HCT116 (cell line): Measurements from ENCODE around the gene TIAM1. TPM values are rescaled to one million over a fixed set of nuclear protein-coding genes. Genes with fewer than 3 reads are reported as not detected.
A peak's percentile ranks its signal among the peaks of the same experiment; 100 is the strongest.

Experiments used
- ATAC-seq: fragments of 200-7000 bp; cut with Tn5 transposase; 2 replicates; pipeline ENCODE4 v1.9.1; 2020; ENCODE audit warnings: mild to moderate bottlenecking, moderate library complexity
- BruUV-seq: library from RNA; stranded (reverse); fragments of 400-500 nt; replicated peaks from 2 replicates; lab custom pipeline; 2021; lab: Mats Ljungman, UMichigan
- CTCF ChIA-PET: fragments of 300-600 bp; sonication (Branson Sonifier 250); formaldehyde crosslinking; loops from one replicate; lab custom pipeline; 2021; ENCODE audit warnings: antibody characterized with exemption; lab: Charles Lee
- POLR2A ChIA-PET: fragments of 300-600, 350-600 bp; sonication (Branson Sonifier 250); formaldehyde crosslinking; loops from one replicate; lab custom pipeline; 2021; ENCODE audit warnings: antibody characterized with exemption; lab: Charles Lee
- RAD21 ChIA-PET, 2 experiments: fragments of 300-600 bp; sonication (Branson Sonifier 250); formaldehyde crosslinking; loops; one replicate each; lab custom pipeline; 2023; ENCODE audit warnings: low total read pairs in 2 of 2; ENCODE audit not compliant: uncharacterized antibody in 2 of 2, unreplicated experiment in 2 of 2, low non-redundant PET in 1 of 2; lab: Charles Lee
- DNase-seq: peaks from one replicate; pipeline ENCODE4 v3.0.0-alpha.2; 2010; ENCODE audit warnings: low read depth, low spot score
- H2AFZ ChIP-seq: fragments of 200-600 bp; shearing (Covaris generic), sonication (generic); 2 replicates; pipeline ENCODE4 v1.6.1; 2017; ENCODE audit warnings: low read depth, mixed run types, mixed read lengths, antibody characterized with exemption, low read length; ENCODE audit not compliant: poor library complexity, severe bottlenecking
- H3K27ac ChIP-seq: 2 replicates; pipeline ENCODE4 v1.5.1; 2012; ENCODE audit warnings: low read depth, low read length
- H3K27me3 ChIP-seq: fragments of 200-600 bp; sonication (generic); 2 replicates; pipeline ENCODE4 v1.6.1; 2016; ENCODE audit warnings: mixed run types, low read length, mixed read lengths; ENCODE audit not compliant: insufficient read depth
- H3K36me3 ChIP-seq, 2 experiments: fragments of 200-500 bp in 1 of 2; fragments of 200-600 bp in 1 of 2; sonication (Bioruptor generic) in 1 of 2; sonication (generic) in 1 of 2; 2 replicates each; pipeline versions ENCODE4 v1.5.1 to v1.6.1; 2014 to 2016; ENCODE audit warnings: low read length in 2 of 2, inconsistent platforms in 1 of 2, mixed read lengths in 1 of 2, mixed run types in 1 of 2; ENCODE audit not compliant: insufficient read depth in 2 of 2, control insufficient read depth in 1 of 2
- H3K4me1 ChIP-seq, 2 experiments: fragments of 200-600 bp in 1 of 2; sonication (generic) in 1 of 2; 2 replicates each; pipeline versions ENCODE4 v1.5.1 to v1.6.1; 2012 to 2017; ENCODE audit warnings: low read length in 2 of 2, inconsistent platforms in 1 of 2, mild to moderate bottlenecking in 1 of 2, mixed read lengths in 1 of 2, mixed run types in 1 of 2, moderate library complexity in 1 of 2; ENCODE audit not compliant: insufficient read depth in 2 of 2, control insufficient read depth in 1 of 2
- H3K4me2 ChIP-seq: fragments of 200-600 bp; sonication (generic); 2 replicates; pipeline ENCODE4 v1.6.1; 2017; ENCODE audit warnings: mixed run types, low read length, mixed read lengths
- H3K4me3 ChIP-seq, 2 experiments: fragments of 200-600 bp in 1 of 2; sonication (generic) in 1 of 2; replicated peaks in 1 of 2; 2 replicates each; pipeline ENCODE4 v1.5.1; 2011 to 2016; ENCODE audit warnings: low read length in 2 of 2, control low read depth in 1 of 2, low read depth in 1 of 2, mild to moderate bottlenecking in 1 of 2, mixed read lengths in 1 of 2, mixed run types in 1 of 2
- H3K79me2 ChIP-seq: fragments of 200-600 bp; sonication (generic); 2 replicates; pipeline ENCODE4 v1.6.1; 2017; ENCODE audit warnings: mild to moderate bottlenecking, mixed run types, low read length, moderate library complexity, mixed read lengths; ENCODE audit not compliant: insufficient read depth
- H3K9ac ChIP-seq: fragments of 200-600 bp; sonication (generic); 2 replicates; pipeline ENCODE4 v1.6.1; 2016; ENCODE audit warnings: low read length, mixed read lengths
- H3K9me2 ChIP-seq: fragments of 200-600 bp; sonication (generic), shearing (Covaris generic); 2 replicates; pipeline ENCODE4 v1.6.1; 2017; ENCODE audit warnings: mixed run types, mild to moderate bottlenecking, moderate library complexity; ENCODE audit not compliant: insufficient read depth
- H3K9me3 ChIP-seq, 2 experiments: fragments of 200-500 bp in 1 of 2; fragments of 200-600 bp in 1 of 2; sonication (Bioruptor generic) in 1 of 2; sonication (generic) in 1 of 2; 2 replicates each; pipeline ENCODE4 v1.6.1; 2014 to 2017; ENCODE audit warnings: low read length in 2 of 2, mixed read lengths in 2 of 2, inconsistent platforms in 1 of 2, low read depth in 1 of 2, mild to moderate bottlenecking in 1 of 2, mixed run types in 1 of 2, moderate library complexity in 1 of 2; ENCODE audit not compliant: control insufficient read depth in 1 of 2, insufficient read depth in 1 of 2
- H4K20me1 ChIP-seq: fragments of 200-600 bp; sonication (generic), shearing (Covaris generic); 2 replicates; pipeline ENCODE4 v1.6.1; 2017; ENCODE audit warnings: mixed run types, mild to moderate bottlenecking, moderate library complexity; ENCODE audit not compliant: insufficient read depth
- CEBPB ChIP-seq: IDR thresholded peaks from 2 replicates; pipeline ENCODE4 v1.6.1; 2012; ENCODE audit warnings: low read depth
- EGR1 ChIP-seq: IDR thresholded peaks from 2 replicates; pipeline ENCODE4 v1.6.1; 2012; ENCODE audit warnings: low read depth
- ELF1 ChIP-seq: IDR thresholded peaks from 2 replicates; pipeline ENCODE4 v1.6.1; 2012; ENCODE audit warnings: low read depth, borderline replicate concordance
- EZH2phosphoT487 ChIP-seq: fragments of 200-600 bp; IDR thresholded peaks from 2 replicates; pipeline ENCODE4 v1.6.1; 2018; ENCODE audit warnings: antibody characterized with exemption, borderline replicate concordance
- POLR2A ChIP-seq: IDR thresholded peaks from 2 replicates; pipeline ENCODE4 v1.7.0; 2011; ENCODE audit warnings: borderline replicate concordance; ENCODE audit not compliant: insufficient read depth, insufficient read length; ENCODE audit errors: extremely low read depth
- POLR2AphosphoS5 ChIP-seq: IDR thresholded peaks from 2 replicates; pipeline ENCODE4 v1.6.1; 2011; ENCODE audit warnings: mild to moderate bottlenecking, low read depth, low read length, moderate library complexity
- TCF7L2 ChIP-seq: IDR thresholded peaks from 2 replicates; pipeline ENCODE4 v1.7.0; 2011; ENCODE audit warnings: borderline replicate concordance, inconsistent platforms; ENCODE audit not compliant: insufficient read depth, insufficient read length; ENCODE audit errors: extremely low read depth
- YY1 ChIP-seq: IDR thresholded peaks from 2 replicates; pipeline ENCODE4 v1.6.1; 2011; ENCODE audit warnings: low read length, low read depth, moderate library complexity, mild to moderate bottlenecking; ENCODE audit not compliant: insufficient replicate concordance; ENCODE audit errors: extremely low read depth
- intact Hi-C: fragments of 100-400 bp; cut with micrococcal nuclease; formaldehyde crosslinking; loops from 2 replicates; pipeline ENCODE4 v1.10.0; 2022
- total RNA-seq: library from RNA; stranded (reverse); gene quantifications from one replicate; pipeline ENCODE4 v1.2.1, GENCODE V29; 2021; ENCODE audit not compliant: unreplicated experiment

The TIAM1 gene
- total RNA-seq, 1 experiment from 2014 or later, result 47.8 TPM

GRCh38 chr21:31354604-31355443 lies 10.8 kb upstream of the TIAM1 start:
- Histone ChIP-seq H3K9me3 (peaks cover 3 to 4% of the 10 kb centered on the region in 2 experiments; a peak in 1 of 4 replicates), H3K36me3 (no peaks in the 10 kb centered on the region), H3K4me3 (peak overlapping the region in 1 of 2 experiments; percentile 33; a peak in 2 of 4 replicates), H3K27ac (peak overlapping the region; percentile 100), H2AFZ (no peak overlapping the region), H3K27me3 (no peaks in the 10 kb centered on the region), H3K4me1 (peaks cover 75 to 82% of the 10 kb centered on the region in 2 experiments), H3K9ac (peak overlapping the region; percentile 60), H4K20me1 (no peaks in the 10 kb centered on the region), H3K9me2 (no peaks in the 10 kb centered on the region), H3K79me2 (peaks cover 5% of the 10 kb centered on the region; the same call in 1 of the 2 replicates), H3K4me2 (peak overlapping the region; percentile 76)
- TSS peak; percentile 84 for BruUV-seq
- ChIA-PET CTCF (interaction anchor here (0.6 to 1.5 kb wide), 4 partner anchors 12 to 226 kb away, joined by 3 to 4 read pairs (median 4); no protein-coding TSS in a partner anchor), POLR2A (interaction anchor here (0.6 to 2.2 kb wide), 9 partner anchors 8 to 200 kb away, joined by 3 to 20 read pairs (median 4); no protein-coding TSS in a partner anchor), RAD21 (interaction anchor here (0.6 to 1.0 kb wide), 3 partner anchors 11 to 42 kb away, joined by 3 to 11 read pairs (median 3); no protein-coding TSS in a partner anchor)
- ATAC-seq (peak; percentile 84), DNase-seq (peak; percentile 98)
- intact Hi-C loops, result loop anchor here (1.0 to 5.0 kb wide), 3 partner anchors 11 to 204 kb away; no protein-coding TSS in a partner anchor
- TF ChIP-seq POLR2A (no peak), CEBPB (no peak), ELF1 (no peak), POLR2AphosphoS5 (peak; percentile 37), YY1 (no peak), TCF7L2 (peak; percentile 97), EGR1 (no peak), EZH2phosphoT487 (no peak)
